Stimulated activated CD4-positive, alpha-beta T cell treated with anti-CD3 and anti-CD28 coated beads, Interleukin-2, amount 100 ng/mL, for 24 hours (primary cell): ENCODE data around the gene CEACAM18.
"Not testable (repeated sequence)": the region's sequence is repeated elsewhere in the genome, so short reads cannot be mapped to it uniquely, and the experiment has no call there.

Experiments
- DNase-seq, 2 donors: peaks; one replicate each; pipeline ENCODE4 v3.0.0-alpha.2; 2020

CEACAM18 gene

DNA sequence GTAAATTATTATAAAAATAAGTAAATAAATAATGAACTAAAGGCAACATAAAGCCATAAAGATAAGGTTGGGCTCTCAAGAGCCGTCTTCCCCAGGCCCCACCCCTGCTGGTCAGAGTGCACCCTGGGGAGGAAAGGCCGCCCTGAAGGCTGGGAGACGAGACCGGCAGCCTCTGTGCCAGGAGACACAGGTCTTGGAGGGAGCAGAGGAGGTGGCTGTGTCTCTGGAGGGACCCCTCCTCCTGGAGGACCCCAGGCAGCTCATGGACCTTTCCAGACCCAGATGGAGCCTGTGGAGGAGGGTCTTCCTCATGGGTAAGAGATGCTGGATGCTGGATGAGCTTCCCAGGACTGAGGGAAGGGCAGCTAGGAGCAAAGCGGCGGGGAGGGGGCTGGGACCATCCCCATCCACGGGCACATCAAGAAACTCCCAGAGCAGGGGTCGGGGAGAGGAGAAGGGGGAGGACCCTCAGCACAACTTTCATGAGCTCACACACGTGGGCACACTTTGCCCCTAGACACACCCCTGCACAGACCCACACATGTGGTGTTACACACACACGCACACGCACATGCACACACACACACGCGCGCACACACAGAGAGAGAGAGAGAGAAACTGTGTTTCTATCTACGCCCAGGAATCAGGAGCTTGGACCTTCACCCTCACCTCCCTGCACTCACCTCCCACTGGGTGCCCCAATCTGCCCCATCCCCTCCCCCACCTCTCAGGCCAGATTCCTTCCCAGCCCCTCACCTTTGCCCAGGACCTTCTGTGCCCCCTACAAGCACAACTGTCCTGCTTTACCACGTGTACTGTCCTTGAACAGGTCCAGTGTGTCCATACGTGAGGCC lies at the start of gene CEACAM18:
CEACAM18 (plus strand) TSS at position 159 of the 854 bp plus-strand sequence.
- no peak for DNase-seq

DNA sequence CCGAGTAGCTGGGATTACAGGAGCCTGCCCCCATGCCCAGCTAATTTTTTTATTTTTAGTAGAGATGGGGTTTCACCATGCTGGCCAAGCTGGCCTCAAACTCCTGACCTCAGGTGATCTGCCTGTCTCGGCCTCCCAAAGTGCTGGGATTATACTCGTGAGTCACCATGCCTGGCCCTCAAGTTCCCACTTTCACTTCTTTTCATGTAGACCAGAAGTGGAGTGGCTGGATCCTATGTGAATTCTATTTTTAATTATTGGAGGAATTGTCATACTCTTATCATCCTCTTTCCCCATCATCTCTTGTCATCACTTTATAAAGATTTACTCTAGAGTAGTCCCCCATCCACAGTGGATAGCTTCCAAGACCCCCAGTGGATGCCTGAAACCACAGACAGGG lies 48.1 kb upstream of the CEACAM18 start:
- no peak for DNase-seq

DNA sequence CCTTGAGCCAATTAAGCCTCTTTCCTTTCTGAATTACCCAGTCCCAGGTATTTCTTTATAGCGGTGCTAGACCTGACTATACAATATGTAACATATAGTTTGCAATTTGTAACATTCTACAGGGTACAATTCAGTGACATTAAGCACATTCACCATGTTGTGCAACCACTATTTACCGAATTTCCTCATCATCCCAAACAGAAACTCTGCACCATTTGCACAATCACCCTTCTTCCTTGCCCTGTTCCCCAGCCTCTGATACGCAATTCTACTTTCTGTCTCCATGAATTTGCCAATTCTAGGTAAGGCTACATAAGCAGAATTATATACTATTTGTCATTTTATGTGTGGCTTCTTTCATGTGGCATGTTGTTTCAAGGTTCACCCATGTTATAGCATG lies 47.2 kb upstream of the CEACAM18 start:
- no peak for DNase-seq

DNA sequence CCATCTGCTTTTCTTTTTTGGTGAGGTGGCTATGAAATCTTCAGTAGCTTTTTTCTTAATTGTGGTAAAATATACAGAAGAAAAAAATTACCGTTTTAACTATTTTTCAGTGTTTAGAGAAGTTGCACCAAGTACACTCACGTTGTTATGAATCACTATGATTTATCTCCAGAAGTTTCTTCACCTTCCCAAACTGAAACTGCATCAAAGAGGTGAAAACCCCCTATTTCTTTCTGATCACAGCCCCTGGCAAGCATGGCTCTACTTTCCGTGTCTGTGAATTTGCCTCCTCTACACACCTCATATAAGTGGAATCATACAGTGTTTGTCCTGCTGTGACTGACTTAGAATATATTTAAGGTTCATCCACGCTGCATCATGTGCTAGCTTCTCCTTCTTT lies 45.3 kb upstream of the CEACAM18 start:
- no peak for DNase-seq

DNA sequence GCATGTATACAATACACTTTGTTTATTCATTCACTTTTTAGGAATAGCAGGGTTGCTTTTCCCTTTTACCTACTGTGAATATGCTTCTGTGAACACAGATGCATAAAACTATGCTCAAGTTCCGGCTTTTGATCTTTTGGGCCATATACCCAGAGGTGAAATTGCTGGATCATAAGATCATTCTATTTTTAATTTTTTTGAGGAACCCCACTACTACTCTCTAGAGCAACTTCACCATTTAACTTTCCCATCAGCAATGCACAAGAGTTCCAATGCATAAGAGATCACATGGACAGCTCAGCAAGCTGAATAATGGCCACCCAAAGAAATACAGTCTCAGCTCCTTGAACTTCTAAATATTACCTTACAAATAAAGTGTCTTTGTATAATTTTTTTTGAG lies 43.9 kb upstream of the CEACAM18 start:
- no peak for DNase-seq

DNA sequence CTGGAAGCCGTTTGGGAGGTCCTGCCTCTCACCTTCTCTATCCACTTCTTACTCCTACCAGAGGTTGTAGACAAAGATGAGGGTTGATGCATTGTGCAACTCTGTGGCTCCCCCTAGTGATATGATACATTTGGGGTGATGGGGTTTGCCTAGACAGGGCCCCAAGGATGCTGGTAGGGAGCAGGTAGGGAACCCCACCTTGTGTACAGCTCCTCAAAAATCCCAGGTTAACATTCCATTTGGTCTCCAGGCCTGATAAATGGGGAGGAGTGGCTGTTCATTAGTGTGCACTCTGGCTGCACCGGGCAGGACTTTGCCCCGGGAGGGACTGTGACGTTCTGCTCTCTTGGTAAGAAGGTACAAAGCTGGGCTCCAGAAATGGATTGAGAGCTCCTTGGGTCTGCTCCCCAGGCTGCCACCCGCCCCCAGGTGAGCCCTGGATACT lies 39.3 kb upstream of the CEACAM18 start:
- DNase-seq: no peak

DNA sequence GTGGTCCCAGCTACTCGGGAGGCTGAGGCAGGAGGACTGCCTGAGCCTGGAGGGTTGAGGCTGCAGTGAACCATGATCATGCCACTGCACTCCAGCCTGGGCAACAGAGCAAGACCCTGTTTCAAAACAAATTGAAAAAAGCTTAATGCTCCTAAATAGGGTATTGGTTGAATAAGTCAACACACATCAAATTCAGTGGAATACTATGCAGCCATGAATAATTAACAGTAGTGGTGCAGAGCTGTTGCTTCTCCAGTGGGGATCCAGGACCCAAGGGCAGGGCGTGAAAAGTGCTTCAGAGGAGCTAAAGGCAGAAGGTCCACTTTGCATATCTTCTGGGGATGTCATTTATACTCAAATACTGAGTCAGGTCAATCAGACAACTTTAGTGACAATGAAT lies 38.3 kb upstream of the CEACAM18 start:
- no peak for DNase-seq

DNA sequence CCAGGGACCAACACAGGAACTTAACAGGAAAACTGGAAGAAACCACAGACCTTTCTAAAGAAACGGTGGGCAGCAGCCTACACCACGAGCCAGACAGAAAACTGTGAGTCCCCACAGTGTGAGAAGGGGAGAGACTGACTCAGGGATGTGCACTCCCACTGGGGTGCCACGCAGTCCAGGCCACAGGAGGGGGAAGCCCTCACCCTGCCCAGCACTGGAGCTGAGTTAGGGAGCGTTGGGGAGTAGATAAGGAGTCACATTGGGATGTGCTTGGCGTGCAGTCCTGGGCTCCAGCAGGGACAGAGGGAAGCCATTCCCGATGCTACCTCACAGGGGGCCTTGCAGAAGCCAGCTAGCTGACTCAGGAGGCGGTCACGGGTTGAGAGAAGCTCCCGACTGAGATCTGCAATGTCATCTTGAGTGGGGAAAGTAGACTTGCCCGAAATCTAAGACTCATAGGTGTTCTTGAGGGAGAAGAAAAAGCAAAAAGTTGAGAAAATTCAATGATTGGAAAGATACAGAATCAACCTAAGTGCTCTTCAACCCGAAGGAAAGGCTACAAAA lies 37.4 kb upstream of the CEACAM18 start:
- peak; percentile 69 to 77 for DNase-seq

DNA sequence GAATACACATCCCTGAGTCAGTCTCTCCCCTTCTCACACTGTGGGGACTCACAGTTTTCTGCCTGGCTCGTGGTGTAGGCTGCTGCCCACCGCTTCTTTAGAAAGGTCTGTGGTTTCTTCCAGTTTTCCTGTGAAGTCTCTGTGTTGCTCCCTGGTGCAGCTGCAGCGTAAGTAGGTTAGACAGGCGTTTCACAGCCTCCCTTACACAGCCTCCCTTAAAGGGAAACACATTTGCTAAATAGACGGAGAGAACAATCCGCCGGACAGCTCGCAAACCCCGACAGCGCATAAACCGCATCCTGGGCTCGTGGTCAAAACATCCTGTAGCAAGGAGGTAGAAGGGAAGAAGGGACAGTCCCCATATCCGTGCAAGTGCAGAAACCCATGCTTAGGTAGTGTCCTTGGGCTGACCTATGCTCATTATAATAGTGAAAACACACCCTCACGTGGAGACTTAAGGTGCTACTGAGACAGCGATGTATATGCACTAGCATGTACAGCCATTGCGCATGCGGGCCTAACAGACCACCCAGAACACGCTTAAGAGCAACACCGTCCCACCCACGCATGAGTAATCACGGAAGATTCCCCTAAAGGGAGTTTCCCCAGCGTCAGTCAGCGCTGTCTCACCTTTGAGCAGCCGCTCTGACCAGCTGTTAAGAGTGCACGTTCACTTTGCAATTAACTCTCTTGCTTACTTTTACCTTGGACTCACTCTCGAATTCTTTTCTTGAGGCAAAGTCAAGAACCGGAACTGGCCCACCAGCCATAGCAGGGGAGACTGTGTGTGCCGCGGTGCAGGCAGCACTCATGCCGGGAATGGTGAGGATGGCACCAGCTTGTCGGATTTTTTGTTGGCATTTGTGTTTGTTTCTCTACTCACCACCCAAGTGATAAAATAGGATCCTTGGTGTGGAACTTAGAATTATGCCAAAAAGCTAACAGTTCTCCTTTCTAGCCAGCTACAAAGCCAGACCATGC lies 36.6 kb upstream of the CEACAM18 start:
- DNase-seq: peak; percentile 86 to 88

DNA sequence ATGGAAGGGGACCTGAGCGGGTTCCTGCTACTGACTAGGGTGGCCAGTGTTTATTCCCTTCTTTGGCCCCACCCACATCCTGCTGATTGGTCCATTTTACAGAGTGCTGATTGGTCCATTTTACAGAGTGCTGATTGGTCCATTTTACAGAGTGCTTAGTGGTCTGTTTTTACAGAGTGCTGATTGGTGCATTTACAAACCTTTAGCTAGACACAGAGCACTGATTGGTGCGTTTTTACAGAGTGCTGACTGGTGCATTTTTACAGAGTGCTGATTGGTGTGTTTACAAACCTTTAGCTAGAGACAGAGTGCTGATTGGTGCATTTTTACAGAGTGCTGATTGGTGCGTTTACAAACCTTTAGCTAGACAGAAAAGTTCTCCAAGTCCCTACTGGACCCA lies 30.8 kb upstream of the CEACAM18 start:
- not testable (repeated sequence) for DNase-seq

DNA sequence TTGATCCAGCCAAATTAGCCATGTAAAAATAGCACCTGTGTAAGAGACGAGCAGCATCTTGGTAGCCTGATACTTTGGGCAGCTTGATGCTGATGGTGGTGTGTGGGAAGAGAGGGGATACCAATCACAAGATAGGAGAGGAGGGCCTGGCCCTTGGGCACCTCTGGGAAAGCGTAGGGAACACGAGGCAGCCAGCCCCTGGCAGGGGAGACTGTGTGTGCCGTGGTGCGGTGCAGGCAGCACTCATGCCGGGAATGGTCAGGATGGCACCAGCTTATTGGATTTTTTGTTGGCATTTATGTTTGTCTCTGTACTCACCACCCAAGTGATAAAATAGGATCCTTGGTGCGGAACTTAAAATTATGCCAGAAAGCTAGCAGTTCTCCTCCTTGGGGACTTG lies 30.3 kb upstream of the CEACAM18 start:
- DNase-seq: no peak

DNA sequence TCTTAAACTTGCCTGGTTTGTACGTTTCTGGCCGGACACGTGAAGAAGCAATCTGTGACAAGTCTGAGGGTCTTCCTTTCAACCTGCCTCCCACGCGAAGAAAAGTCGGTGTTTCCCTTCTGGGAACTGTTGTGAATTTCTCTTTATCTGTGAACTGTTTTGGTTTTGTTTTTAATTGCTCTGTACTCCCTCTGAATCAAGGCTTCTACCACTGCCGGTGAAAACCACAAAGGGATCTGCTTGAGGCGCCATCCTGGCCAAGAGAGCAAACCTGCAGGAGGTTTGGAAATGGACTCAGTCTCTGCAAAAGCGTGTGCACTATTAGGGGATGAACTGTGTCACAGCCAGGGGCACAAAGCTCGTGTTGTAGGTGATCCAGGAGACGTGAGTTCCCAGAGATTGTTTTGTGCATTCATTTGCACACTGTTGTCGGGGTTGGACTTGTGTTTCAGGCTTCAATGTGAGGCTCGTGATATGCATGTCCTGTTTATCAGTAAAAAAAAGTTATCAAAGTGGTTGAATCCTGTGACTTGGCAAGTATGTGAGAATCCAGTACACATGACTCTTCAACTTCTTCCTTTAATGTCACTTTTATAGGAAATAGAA lies 29.8 kb upstream of the CEACAM18 start:
- peak; percentile 56 to 63 for DNase-seq

DNA sequence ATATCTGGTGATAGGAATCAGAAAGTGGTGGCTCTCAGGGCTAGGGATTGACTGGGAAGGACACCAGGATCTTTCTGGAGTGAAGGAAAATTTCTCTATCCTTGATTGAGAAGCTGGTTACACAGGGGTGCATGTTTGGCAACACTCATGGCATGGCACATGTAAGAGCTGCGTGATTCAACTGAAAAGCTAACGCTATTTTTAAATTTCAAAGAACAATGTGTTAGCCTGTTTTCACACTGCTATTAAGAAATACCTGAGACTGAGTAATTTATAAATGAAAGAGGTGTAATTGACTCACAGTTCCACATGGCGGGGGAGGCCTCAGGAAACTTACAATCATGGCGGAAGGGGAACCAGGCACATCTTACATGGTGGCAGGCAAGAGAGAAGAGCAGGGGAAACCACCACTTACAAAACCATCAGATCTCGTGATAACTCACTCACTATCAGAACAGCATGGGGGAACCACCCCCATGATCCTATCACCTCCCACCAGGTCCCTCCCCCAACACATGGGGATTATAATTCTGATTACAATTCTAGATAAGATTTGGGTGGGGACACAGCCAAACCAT lies 27.5 kb upstream of the CEACAM18 start:
- peak; percentile 48 to 56 for DNase-seq

DNA sequence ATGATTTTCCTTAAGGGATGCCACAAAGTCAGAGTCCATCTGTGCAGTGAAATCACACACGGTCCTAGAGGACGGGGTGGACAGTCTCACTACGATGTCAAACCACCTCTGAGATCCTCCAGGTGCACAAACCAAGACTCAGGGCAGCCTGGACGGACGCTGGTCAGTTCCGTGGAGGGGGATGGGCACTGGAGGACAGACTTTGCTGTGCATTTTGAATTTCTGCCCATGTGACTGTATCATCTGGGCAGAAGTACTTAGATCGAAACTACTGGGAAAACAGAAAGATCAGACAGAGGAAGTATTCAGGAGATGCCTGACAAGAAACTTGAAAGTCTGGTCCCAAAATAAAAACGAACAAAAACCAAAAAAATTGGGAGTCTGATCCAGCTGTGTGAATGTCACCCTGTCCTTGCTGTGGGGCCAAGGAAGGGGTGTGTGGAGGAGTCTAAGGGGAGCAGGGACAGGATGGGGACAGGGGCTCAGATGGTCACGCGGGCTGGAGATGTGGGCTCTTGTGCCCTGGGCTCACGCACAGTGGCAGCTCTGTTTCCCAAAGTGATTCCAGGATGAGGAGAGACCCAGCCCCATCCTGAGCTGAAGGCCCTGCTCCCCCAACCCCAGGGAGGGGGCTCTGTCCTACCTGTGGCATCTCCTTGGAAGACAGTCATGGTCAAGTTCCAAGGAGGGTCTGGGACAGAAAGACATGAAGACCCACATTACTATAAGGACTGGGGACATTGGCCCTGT lies 21.6 kb upstream of the CEACAM18 start:
- no peak for DNase-seq

DNA sequence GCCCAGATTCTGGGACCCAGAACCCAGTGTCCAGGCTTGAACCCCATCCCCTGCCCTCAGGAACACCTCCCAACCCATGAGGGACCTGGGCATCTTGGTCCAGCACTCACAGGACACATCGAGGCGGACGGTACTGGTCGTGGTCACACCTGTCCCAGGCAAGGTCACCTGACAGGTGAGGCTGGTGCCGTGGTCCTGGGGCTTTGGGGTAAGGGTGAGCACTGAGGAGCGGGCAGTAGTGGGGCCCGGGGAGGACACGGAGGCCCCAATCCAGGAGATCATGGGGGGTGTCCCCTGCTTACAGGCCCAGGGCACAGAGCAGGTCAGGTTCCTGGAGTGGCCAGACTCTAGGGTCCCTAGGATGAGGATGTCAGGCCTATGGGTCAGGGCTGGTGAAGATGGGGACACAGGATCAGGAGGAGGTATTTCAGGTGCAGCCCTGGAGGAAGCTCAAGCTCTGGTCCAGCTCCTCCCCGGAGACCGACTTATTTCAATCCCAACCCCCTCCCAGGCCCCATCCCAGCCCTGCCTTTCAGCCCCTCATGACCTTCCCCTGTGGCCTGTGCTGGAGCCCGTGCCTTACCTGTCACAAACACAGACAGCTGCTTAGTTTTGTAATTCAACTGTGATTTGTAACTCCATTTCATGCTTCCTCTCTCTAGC lies 20.9 kb upstream of the CEACAM18 start:
- DNase-seq: peak in 1 of 2 donors; percentile 14

DNA sequence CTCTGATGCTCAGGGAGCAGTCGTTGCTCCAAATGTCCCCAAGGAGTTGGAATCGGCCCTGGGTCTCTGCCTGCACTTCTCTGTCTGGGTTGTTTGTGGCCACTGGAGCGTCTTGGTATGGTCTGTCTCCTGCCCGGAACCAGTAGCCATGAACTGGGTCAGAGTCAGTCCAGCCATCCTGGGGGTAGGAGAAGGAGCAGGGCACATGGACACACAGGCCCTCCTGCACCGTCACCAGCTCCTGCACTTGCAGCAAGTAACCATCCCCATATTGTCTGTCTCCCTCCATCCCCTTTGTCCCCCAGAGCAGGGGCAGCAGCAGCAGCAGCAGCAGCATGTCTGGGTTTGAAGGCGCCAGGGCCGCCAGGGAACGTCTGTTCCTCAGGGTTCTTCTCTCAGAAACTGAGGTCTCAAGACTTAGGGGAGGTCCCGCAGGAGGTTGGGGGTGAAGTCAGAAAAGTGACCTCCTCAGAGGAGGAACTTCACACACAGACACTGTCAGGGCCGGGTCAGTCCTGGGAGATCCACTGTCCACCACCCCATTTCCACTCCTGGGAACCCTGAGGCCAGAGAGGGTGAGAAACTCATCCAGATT lies 20.2 kb upstream of the CEACAM18 start, which contains the start of gene SIGLEC8:
SIGLEC8 (minus strand) TSS at position 404 of the 595 bp plus-strand sequence; CDS start at position 337, 67 bp downstream.
- DNase-seq: peak in 1 of 2 donors; percentile 12

DNA sequence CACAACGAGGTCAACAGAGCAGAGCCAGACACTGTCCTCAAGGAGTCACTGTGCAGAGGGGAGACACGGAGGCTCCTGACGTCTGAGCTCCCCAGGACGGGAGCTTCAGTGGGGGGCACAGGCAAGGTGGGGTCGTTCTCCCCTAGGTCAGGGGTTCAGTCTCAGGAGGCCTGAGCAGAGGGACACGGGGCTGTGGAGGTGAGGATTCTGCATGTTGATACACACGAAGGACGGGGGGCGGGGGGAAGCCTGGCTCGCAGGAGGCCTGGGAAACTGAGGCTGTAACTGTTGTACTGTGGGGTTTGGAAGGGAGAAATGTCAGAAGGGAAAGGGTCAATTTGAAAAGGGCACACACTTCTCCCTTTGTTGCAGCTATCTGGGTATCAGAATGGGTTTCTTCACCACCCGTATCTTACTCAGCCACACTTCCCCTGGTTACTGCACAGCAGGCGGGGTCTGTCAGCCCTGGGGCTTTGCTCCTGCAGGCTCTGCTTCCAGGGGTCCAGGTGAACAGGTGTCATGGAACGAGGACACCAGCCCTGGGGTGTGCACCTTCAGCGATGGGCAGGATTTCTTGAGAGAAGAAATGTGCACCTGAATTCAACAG lies 19.3 kb upstream of the CEACAM18 start:
- no peak for DNase-seq

DNA sequence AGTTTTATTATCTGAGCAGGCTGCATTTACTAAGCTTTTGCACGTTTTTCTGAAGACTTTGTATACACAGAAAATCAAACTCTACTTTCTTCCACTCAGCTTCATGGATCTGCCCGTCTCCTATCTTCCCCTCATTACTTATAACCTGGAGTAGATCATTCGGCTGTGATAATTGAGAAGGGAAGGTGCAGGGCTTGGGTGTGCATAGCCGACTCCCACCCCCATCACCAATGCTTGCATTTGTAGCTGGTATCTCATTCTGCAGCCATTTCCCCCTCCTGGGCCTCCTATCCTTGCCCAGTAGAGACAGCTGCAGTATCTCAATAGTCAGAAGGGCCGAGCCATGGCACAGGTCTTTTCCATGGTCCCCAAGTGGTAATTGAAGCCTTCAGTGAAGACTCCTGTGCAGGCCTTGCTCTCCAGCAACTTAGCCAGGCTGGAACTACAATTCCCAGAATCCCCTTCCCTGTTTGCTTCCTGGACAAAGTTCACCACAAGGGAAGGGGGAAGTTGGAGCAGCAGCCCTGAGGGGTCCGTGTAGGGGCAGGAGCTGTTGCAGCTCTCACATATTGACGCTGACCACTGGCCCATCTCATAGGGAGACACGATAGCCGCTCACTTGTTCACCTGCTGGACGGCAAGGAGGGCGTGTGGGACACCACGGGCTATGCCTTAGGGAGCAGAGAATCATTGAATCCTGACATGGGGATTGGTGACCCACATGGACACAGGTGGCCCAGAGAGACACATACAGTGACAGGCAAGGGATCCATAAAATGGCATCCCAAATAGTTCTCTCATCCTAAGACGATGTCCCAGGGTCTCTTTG lies 18.0 kb upstream of the CEACAM18 start:
- DNase-seq: no peak

DNA sequence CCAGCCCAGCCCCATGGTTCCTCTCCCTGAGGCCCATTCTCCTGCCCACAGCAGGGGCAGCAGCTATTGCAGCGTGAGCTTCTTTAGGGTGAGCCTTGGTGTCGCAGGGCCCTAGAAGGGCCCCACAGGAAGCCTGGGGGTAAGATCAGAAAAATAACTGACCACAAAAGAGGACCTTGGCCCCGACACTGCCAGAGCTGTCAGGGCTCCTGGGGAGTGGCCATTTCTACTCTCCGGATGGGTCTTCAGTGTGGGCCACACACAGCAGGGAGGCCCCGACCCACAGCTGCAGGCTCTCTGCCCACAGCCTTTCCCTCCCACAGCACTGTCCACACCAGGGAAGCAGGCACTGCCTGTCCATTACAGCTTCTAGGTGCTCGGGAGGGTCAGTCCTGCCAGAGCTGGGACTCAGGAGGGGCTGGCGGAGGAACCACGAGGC lies 16.6 kb upstream of the CEACAM18 start:
- DNase-seq: no peak
